ENCODE measurements around the gene RASGRP1. TPM values are rescaled to one million over a fixed set of nuclear protein-coding genes. Genes with fewer than 3 reads are reported as not detected.

The RASGRP1 gene
- total RNA-seq, 1 donor = 0.36 TPM

DNA sequence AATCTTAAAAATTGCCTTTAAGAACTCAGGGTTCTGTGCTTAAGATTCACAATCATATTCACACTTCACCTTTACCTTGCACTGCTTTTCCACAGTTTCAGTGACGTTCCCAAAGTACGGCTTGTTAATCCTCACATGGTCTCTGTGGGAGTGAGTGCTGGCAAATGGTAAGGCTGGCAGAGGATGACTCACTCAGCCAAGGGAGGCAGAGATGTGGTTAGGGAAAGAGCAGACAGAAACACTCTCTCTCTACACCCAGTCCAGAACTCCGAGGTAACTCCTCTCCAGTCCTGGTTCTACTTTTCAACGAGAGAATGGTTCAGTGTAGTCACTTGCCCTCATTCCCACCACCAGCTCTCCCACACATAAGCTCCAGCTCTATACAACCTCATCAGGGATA is 33.1 kb downstream of the RASGRP1 start:
- Histone ChIP-seq H3K4me1 (ENCODE audit: insufficient read depth, low read length) (peaks cover 59% of the 10 kb centered on the region), H4K20me1 (ENCODE audit: insufficient read depth, low read length) (no peaks in the 10 kb centered on the region), H3K27me3 (ENCODE audit: insufficient read depth, low read length) (no peaks in the 10 kb centered on the region), H3K4me2 (ENCODE audit: insufficient read depth, low read length) (peak overlapping the region; percentile 60), H3K27ac (ENCODE audit: low read depth, low read length) (peak overlapping the region; percentile 67), H3K79me2 (ENCODE audit: insufficient read depth, low read length) (no peaks in the 10 kb centered on the region), H3K9me3 (ENCODE audit: low read depth, low read length) (no peaks in the 10 kb centered on the region), H2AFZ (ENCODE audit: low read length) (peak overlapping the region; percentile 30), H3K36me3 (ENCODE audit: insufficient read depth, low read length) (no peaks in the 10 kb centered on the region), H3K4me3 (ENCODE audit: insufficient read depth, low read length) (peak overlapping the region; percentile 13)
- TF ChIP-seq, protein P1, sequence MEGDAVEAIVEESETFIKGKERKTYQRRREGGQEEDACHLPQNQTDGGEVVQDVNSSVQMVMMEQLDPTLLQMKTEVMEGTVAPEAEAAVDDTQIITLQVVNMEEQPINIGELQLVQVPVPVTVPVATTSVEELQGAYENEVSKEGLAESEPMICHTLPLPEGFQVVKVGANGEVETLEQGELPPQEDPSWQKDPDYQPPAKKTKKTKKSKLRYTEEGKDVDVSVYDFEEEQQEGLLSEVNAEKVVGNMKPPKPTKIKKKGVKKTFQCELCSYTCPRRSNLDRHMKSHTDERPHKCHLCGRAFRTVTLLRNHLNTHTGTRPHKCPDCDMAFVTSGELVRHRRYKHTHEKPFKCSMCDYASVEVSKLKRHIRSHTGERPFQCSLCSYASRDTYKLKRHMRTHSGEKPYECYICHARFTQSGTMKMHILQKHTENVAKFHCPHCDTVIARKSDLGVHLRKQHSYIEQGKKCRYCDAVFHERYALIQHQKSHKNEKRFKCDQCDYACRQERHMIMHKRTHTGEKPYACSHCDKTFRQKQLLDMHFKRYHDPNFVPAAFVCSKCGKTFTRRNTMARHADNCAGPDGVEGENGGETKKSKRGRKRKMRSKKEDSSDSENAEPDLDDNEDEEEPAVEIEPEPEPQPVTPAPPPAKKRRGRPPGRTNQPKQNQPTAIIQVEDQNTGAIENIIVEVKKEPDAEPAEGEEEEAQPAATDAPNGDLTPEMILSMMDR (IDR thresholded peaks at IDR 0.05; ENCODE audit: extremely low read depth, low read depth, low read length) = no peak
- peak; percentile 39 for DNase-seq (ENCODE audit: insufficient read length, low spot score, missing footprints)

GRCh38 chr15:38530113-38530512 is 34.5 kb downstream of the RASGRP1 start:
- no peak for DNase-seq (ENCODE audit: insufficient read length, low spot score, missing footprints)
- Histone ChIP-seq H2AFZ (ENCODE audit: low read length) (no peak overlapping the region), H3K79me2 (ENCODE audit: insufficient read depth, low read length) (no peaks in the 10 kb centered on the region)

GRCh38 chr15:38528294-38528693 is 36.3 kb downstream of the RASGRP1 start:
- DNase-seq (ENCODE audit: insufficient read length, low spot score, missing footprints) = peak; percentile 22
- H3K4me2 ChIP-seq (ENCODE audit: insufficient read depth, low read length) = peak overlapping the region; percentile 14
- TF ChIP-seq, protein P1 (IDR thresholded peaks at IDR 0.05; ENCODE audit: extremely low read depth, low read depth, low read length) = no peak
- no peak overlapping the region for H2AFZ ChIP-seq (ENCODE audit: low read length)
- peaks cover 48% of the 10 kb centered on the region for H3K4me1 ChIP-seq (ENCODE audit: insufficient read depth, low read length)
- H3K79me2 ChIP-seq (ENCODE audit: insufficient read depth, low read length) = no peaks in the 10 kb centered on the region
- H3K27me3 ChIP-seq (ENCODE audit: insufficient read depth, low read length) = no peaks in the 10 kb centered on the region
- no peaks in the 10 kb centered on the region for H3K9me3 ChIP-seq (ENCODE audit: low read depth, low read length)
- H3K27ac ChIP-seq (ENCODE audit: low read depth, low read length) = peak overlapping the region; percentile 64
- no peaks in the 10 kb centered on the region for H3K36me3 ChIP-seq (ENCODE audit: insufficient read depth, low read length)
- H3K4me3 ChIP-seq (ENCODE audit: insufficient read depth, low read length) = no peak overlapping the region
- H4K20me1 ChIP-seq (ENCODE audit: insufficient read depth, low read length) = no peaks in the 10 kb centered on the region

More at GRCh38 chr15:38530113-38530512, 34.5 kb downstream of the RASGRP1 start:
- Histone ChIP-seq H3K4me1 (ENCODE audit: insufficient read depth, low read length) (peaks cover 46% of the 10 kb centered on the region), H3K27me3 (ENCODE audit: insufficient read depth, low read length) (no peaks in the 10 kb centered on the region), H3K4me3 (ENCODE audit: insufficient read depth, low read length) (no peak overlapping the region), H3K4me2 (ENCODE audit: insufficient read depth, low read length) (no peak overlapping the region), H3K36me3 (ENCODE audit: insufficient read depth, low read length) (no peaks in the 10 kb centered on the region), H4K20me1 (ENCODE audit: insufficient read depth, low read length) (no peaks in the 10 kb centered on the region), H3K27ac (ENCODE audit: low read depth, low read length) (peak overlapping the region; percentile 44), H3K9me3 (ENCODE audit: low read depth, low read length) (no peaks in the 10 kb centered on the region)
- TF ChIP-seq, protein P1 (IDR thresholded peaks at IDR 0.05; ENCODE audit: extremely low read depth, low read depth, low read length) = no peak

GRCh38 chr15:38526158-38526557 is 38.5 kb downstream of the RASGRP1 start:
- Histone ChIP-seq H3K4me1 (ENCODE audit: insufficient read depth, low read length) (peaks cover 39% of the 10 kb centered on the region), H3K27ac (ENCODE audit: low read depth, low read length) (no peak overlapping the region), H3K27me3 (ENCODE audit: insufficient read depth, low read length) (no peaks in the 10 kb centered on the region), H3K36me3 (ENCODE audit: insufficient read depth, low read length) (no peaks in the 10 kb centered on the region), H3K9me3 (ENCODE audit: low read depth, low read length) (no peaks in the 10 kb centered on the region), H3K4me3 (ENCODE audit: insufficient read depth, low read length) (no peak overlapping the region), H2AFZ (ENCODE audit: low read length) (no peak overlapping the region), H3K79me2 (ENCODE audit: insufficient read depth, low read length) (no peaks in the 10 kb centered on the region), H3K4me2 (ENCODE audit: insufficient read depth, low read length) (no peak overlapping the region), H4K20me1 (ENCODE audit: insufficient read depth, low read length) (no peaks in the 10 kb centered on the region)
- TF ChIP-seq, protein P1 (IDR thresholded peaks at IDR 0.05; ENCODE audit: extremely low read depth, low read depth, low read length) = no peak
- no peak for DNase-seq (ENCODE audit: insufficient read length, low spot score, missing footprints)
